Breast epithelium (tissue), 4 donors: Measurements from ENCODE around the gene TGFBI. TPM values are rescaled to one million over a fixed set of nuclear protein-coding genes. Genes with fewer than 3 reads are reported as not detected.

ENCODE experiments used
- DNase-seq, 2 donors: peaks; one replicate each; pipeline ENCODE4 v3.0.0-alpha.2; 2019; ENCODE audit warnings: low spot score in 2 of 2
- H3K27ac ChIP-seq, 2 donors: fragments of 200-600 bp; sonication (generic) in 1 of 2; one replicate each; pipeline ENCODE4 v1.5.1; 2016 to 2019; ENCODE audit warnings: mild to moderate bottlenecking in 1 of 2
- H3K27me3 ChIP-seq, 2 donors: fragments of 200-600 bp; sonication (generic) in 1 of 2; one replicate each; pipeline versions ENCODE4 v1.5.1 to v1.6.0; 2017 to 2019; ENCODE audit warnings: control low read depth in 1 of 2, mild to moderate bottlenecking in 1 of 2
- H3K36me3 ChIP-seq: fragments of 200-600 bp; one replicate; pipeline ENCODE4 v1.5.1; 2019
- H3K4me1 ChIP-seq, 2 donors: fragments of 200-600 bp; sonication (generic); one replicate each; pipeline ENCODE4 v1.5.1; 2016 to 2019; ENCODE audit warnings: control low read depth in 1 of 2
- H3K4me3 ChIP-seq, 3 donors: fragments of 200-600 bp; sonication (generic); 1 replicate in 2 of 3; 2 replicates in 1 of 3; pipeline ENCODE4 v1.5.1; 2016 to 2019; ENCODE audit warnings: mild to moderate bottlenecking in 3 of 3, moderate library complexity in 2 of 3
- H3K9me3 ChIP-seq, 2 donors: fragments of 200-600 bp; sonication (generic) in 1 of 2; one replicate each; pipeline ENCODE4 v1.5.1; 2016 to 2019; ENCODE audit warnings: control low read depth in 1 of 2
- POLR2A ChIP-seq: fragments of 450-650 bp; IDR thresholded peaks from one replicate; pipeline ENCODE4 v1.6.1; 2016; ENCODE audit warnings: antibody characterized with exemption, mild to moderate bottlenecking, moderate library complexity
- POLR2AphosphoS5 ChIP-seq, 3 donors: sonication (generic); formaldehyde crosslinking; IDR thresholded peaks; one replicate each; pipeline ENCODE4 v1.6.1; 2017; ENCODE audit warnings: antibody characterized with exemption in 3 of 3
- intact Hi-C: fragments of 100-400 bp; cut with DNase I; formaldehyde crosslinking; loops from one replicate; pipeline ENCODE4 v1.15.1; 2023; ENCODE audit warnings: low total_unique reads
- total RNA-seq, 3 donors: library from RNA; depleted of rRNA; stranded (reverse); fragments of >200 nt; gene quantifications; one replicate each; pipeline ENCODE4 v1.1.0, GENCODE V29; 2016
- TF ChIP-seq, protein P1 (sequence below), 3 donors: fragments of 450-650 bp; IDR thresholded peaks; one replicate each; pipeline ENCODE4 v1.5.1; 2016 to 2017; ENCODE audit warnings: antibody characterized with exemption in 3 of 3, mild to moderate bottlenecking in 3 of 3, moderate library complexity in 3 of 3

TGFBI gene
- total RNA-seq, 3 donors from 2014 or later, result 40.4 to 145 (median 45.2) TPM

DNA sequence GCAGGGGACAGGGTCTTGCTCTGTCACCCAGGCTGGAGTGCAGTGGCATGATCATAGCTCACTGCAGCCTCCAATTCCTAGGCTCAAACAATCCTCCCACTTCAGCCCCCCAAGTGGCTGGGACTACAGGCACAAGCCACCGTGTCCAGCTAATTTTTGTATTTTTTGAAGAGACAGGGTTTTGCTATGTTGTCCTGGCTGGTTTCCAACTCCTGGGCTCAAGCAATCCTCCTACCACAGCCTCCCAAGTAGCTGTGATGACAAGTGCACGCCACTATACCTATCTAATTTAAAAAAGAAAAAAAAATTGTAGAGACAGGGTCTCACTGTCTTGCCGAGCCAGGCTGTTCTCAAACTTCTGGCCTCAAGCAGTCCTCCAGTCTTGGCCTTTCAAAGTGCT, 42.4 kb upstream of the TGFBI start:
- Histone ChIP-seq H3K36me3 (no peaks in the 10 kb centered on the region), H3K4me1 (no peaks in the 10 kb centered on the region), H3K4me3 (no peak overlapping the region), H3K27me3 (no peaks in the 10 kb centered on the region), H3K9me3 (no peaks in the 10 kb centered on the region), H3K27ac (peak overlapping the region in 1 of 2 donors; percentile 20)
- intact Hi-C loops, result no loop called here
- TF ChIP-seq, protein P1, sequence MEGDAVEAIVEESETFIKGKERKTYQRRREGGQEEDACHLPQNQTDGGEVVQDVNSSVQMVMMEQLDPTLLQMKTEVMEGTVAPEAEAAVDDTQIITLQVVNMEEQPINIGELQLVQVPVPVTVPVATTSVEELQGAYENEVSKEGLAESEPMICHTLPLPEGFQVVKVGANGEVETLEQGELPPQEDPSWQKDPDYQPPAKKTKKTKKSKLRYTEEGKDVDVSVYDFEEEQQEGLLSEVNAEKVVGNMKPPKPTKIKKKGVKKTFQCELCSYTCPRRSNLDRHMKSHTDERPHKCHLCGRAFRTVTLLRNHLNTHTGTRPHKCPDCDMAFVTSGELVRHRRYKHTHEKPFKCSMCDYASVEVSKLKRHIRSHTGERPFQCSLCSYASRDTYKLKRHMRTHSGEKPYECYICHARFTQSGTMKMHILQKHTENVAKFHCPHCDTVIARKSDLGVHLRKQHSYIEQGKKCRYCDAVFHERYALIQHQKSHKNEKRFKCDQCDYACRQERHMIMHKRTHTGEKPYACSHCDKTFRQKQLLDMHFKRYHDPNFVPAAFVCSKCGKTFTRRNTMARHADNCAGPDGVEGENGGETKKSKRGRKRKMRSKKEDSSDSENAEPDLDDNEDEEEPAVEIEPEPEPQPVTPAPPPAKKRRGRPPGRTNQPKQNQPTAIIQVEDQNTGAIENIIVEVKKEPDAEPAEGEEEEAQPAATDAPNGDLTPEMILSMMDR (IDR thresholded peaks at IDR 0.05), result no peak
- no peak for TF ChIP-seq POLR2A
- TF ChIP-seq POLR2AphosphoS5 (IDR thresholded peaks at IDR 0.05), result no peak
- no peak for DNase-seq

DNA sequence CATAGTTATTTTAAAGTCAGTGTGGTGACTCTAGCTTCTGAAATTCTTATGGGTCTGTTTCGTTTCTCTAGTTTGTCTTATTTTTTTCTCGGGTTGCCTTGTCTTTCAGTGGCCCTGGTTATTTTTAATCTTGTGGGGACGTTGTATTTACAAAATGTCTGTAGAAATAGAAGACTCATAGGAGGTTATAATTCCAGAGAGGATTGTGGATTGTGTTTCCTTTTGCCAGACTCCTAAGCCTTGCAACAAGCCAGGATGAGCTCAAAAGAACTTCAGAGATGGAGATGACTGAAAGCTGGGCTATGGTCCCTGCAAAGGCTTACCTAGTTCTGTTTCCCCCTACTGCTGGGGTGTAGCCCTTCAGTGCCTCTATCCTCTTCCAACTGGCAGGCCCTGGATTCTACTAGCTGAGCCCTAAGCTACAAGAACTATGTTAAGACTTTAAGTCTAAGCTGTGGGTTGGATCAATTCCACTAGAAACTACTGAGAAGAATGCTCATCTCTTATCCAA, 41.8 kb upstream of the TGFBI start:
- Histone ChIP-seq H3K9me3 (no peaks in the 10 kb centered on the region), H3K4me1 (no peaks in the 10 kb centered on the region), H3K27me3 (no peaks in the 10 kb centered on the region), H3K27ac (peak overlapping the region in 1 of 2 donors; percentile 32), H3K4me3 (no peak overlapping the region), H3K36me3 (no peaks in the 10 kb centered on the region)
- intact Hi-C loops, result no loop called here
- no peak for DNase-seq
- TF ChIP-seq, protein P1 (IDR thresholded peaks at IDR 0.05), result no peak
- no peak for TF ChIP-seq POLR2AphosphoS5 (IDR thresholded peaks at IDR 0.05)
- no peak for TF ChIP-seq POLR2A

DNA sequence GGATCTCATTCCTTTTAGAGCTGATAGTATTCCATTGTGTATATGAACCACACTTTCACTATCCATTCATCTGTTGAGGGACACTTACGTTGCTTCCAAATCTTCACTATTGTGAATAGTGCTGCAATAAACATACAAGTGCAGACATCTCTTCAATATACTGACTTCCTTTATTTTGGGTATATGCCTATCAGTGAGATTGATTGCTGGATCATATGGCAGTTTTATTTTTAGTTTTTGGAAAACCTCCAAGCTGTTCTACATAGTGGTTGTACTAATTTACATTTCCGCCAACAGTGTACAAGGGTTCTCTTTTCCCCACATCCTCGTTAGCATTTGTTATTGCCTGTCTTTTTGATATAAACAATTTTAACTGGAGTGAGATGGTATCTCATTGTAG, 40.2 kb upstream of the TGFBI start:
- no peak for DNase-seq
- no peaks in the 10 kb centered on the region for H3K4me1 ChIP-seq
- no peak overlapping the region for H3K27ac ChIP-seq
- H3K27me3 ChIP-seq, result no peaks in the 10 kb centered on the region
- H3K9me3 ChIP-seq, result no peaks in the 10 kb centered on the region
- no peaks in the 10 kb centered on the region for H3K36me3 ChIP-seq
- no peak overlapping the region for H3K4me3 ChIP-seq
- intact Hi-C loops, result no loop called here
- TF ChIP-seq, protein P1 (IDR thresholded peaks at IDR 0.05), result no peak

DNA sequence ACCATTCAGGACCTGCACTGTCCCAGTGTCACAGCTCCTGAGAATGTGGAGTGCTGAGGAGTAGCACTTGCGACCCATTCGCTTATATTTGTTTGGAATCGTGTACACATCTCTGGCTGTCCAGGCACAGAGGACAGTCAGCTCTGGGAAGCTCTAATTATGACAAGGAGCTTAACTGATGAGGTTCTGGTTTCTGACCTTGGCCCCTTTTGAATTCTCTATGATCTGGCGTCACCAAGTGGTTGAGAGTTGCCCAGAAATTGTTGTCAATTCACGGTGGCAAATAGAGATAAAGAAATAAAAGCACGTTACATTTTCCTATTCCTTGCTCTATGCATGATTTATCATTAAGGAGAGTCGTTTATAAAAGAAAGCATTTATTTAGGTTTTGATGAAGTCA, 39.1 kb upstream of the TGFBI start:
- TF ChIP-seq, protein P1 (IDR thresholded peaks at IDR 0.05), result no peak
- TF ChIP-seq POLR2A (no peak), POLR2AphosphoS5 (IDR thresholded peaks at IDR 0.05) (no peak)
- Histone ChIP-seq H3K4me1 (no peaks in the 10 kb centered on the region), H3K36me3 (no peaks in the 10 kb centered on the region), H3K9me3 (no peaks in the 10 kb centered on the region), H3K27me3 (no peaks in the 10 kb centered on the region), H3K4me3 (no peak overlapping the region), H3K27ac (no peak overlapping the region)
- intact Hi-C loops, result no loop called here
- no peak for DNase-seq

DNA sequence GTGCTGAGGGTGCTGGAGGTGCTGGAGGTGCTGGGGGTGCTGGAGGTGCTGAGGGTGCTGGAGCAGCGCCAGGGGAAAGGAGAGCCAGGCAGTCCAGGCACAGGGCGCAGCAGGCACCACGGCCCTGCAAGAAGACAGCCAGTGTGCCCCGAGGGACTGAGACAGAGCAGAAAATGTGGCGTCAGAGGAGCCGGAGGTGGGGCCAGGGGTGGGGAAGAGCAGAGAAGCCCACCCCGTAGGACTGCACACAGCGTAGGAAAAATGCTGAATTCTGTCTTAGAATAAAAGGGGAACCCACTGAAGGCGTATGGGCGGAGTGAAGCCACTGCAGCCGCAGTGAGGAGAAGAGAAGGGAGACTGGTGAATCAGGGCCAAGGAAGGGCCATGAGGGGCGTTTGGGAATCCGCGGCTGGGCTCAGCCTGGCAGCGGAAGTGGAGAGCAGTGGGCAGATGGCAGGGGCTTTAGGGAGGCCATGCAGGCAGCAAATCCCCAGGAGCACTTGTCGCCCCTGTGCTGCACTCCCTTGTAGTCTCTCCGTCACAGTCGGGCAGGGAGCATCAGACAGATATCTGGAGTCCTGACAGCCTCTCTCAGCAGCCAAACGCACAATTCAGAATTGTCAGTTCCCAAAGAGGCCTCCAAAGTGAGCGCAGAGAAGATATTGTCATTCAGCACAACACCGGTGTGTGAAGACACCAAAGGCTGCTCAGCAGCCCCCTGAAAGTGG, 38.1 kb upstream of the TGFBI start:
- no peak for DNase-seq
- Histone ChIP-seq H3K4me1 (no peaks in the 10 kb centered on the region), H3K36me3 (no peaks in the 10 kb centered on the region), H3K4me3 (no peak overlapping the region), H3K27me3 (no peaks in the 10 kb centered on the region), H3K27ac (no peak overlapping the region), H3K9me3 (no peaks in the 10 kb centered on the region)
- no peak for TF ChIP-seq POLR2A
- TF ChIP-seq POLR2AphosphoS5 (IDR thresholded peaks at IDR 0.05), result no peak
- TF ChIP-seq, protein P1 (IDR thresholded peaks at IDR 0.05), result no peak
- intact Hi-C loops, result no loop called here
